GM19023 (cell line): ENCODE measurements around the gene ZNF138.
"Not testable (repeated sequence)": the region's sequence is repeated elsewhere in the genome, so short reads cannot be mapped to it uniquely, and the experiment has no call there.

ENCODE experiments used
- ATAC-seq: cut with Tn5 transposase; IDR thresholded peaks from one replicate; pipeline ENCODE4 v1.9.1; 2021; ENCODE audit warnings: mild to moderate bottlenecking, moderate library complexity; ENCODE audit not compliant: unreplicated experiment

Gene ZNF138

DNA sequence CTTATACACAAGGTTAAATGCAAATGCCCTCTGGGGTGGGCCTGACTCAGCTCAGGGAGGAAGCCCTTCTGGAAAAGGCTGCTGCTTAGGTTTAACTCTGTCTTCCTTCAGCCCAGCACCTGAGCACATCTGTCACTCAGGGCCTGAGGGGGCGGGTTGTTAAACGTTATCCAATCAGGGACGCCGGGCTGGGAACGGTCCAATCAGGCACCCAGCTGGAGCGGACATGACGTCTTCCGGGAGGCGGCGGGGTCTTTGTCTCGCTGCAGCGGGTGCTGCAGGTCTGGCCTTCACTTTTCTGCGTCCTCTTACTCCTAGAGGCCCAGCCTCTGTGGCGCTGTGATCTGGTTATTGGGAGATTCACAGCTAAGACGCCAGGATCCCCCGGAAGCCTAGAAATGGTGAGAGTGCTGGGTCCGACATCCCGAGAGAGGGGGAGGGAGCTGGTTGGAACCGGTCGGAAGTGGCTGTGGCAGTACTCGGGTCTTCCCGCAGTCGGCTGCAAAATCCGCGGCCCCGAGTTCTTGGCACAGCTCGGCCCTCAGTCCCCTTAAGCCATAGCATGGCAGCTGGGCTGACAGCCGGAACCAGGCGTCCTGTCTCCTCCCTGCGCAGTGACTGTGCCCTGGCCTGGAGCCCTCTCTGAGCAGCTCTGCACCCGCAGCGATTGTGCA, at the start of gene ZNF138:
TSS of gene ZNF138 (plus strand) at position 258 of the 674 bp plus-strand sequence. CDS start at position 399, 141 bp downstream.
- ATAC-seq = peak; percentile 100

DNA sequence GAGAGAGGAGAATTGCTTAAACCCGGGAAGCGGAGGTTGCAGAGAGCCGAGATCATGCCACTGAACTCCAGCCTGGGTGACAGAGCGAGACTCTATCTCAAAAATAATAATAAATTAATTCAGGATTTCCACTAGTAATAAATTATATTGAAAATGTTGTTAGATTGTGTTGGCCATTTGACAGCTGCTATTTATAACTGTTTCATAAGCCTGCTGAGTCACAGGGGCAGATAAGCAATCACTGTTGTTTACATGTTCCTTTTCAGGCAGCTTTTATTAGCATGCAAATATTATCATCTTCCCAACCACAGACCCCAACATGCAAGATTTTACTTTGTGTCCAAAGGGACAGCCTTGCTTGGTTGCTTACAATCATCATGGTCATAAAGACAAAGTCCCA, 49.5 kb upstream of the ZNF138 start:
- ATAC-seq = no peak

DNA sequence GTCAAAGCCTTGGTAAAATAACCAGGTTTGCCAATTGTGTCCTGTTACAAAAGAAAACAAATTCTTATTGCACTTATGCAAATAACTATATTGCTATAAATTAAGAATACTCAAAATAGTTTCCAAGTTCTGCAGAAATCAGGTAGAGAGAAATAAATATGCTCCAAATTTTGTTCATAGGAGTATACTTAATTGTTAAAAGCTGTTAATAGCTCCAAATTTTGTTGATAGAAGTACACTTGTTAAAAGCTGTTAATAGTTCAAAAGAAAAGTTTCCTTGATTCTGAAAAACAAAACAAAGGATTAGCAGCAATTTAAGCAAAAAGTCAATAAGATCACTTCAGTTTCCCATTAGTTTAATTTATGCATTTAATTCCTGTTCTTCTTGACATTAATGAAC, 46.4 kb upstream of the ZNF138 start:
- no peak for ATAC-seq

DNA sequence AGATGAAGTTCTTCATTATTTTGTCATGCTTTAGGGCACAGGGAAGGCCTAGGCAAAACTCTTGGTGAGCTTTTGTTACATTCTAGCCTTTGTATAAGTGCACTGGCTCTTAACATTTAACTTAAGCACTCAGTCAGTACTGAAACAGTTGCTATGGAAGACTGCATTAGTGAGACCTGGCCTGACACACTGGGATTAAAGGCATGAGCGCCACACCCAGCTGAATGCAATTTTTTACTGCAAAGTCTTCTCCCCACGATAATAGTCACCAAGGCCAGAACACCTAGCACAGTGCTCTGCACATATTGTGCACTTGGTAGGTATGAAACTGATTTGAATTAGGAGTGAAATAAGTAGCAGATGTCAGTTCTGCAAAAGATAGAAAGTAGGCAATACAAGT, 41.2 kb upstream of the ZNF138 start:
- ATAC-seq = no peak

DNA sequence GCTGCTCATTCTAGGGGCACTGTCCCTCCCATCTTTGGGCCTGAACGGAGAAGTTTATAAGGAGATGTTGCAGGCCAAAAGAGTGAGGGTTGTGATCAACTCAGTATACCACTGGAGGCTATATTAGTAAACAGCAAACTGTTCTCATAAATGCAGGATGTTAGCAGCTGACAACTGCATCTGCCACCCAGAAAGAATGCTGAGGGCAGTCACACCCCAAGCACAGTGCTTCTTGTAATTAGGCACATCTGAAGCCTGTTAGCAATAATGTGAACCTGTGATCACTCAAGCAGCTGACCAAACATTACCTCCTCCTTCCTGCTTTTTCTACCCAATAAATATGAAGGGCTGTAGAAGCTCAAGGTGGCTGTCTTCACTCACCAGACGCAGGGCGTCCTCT, 38.4 kb upstream of the ZNF138 start:
- no peak for ATAC-seq

DNA sequence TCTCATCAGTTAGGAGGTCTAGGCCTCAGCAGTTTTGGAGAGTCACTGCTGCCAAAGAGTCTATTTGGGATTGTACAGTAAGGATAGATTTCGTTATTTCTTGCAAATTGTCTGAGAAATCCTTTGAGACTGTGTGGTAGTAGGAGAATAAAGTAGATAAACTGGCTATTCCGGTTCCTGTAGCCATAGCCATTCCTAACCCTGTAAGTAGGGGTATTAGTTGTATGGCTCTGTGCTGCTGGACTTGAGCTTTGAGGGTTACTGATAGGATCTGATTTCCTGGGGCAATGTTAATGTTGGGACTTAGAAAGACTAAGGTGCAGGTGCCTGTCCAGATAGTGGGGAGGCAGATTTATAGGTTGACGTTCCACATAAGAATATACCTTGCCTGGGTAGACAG, 36.1 kb upstream of the ZNF138 start:
- ATAC-seq = no peak

DNA sequence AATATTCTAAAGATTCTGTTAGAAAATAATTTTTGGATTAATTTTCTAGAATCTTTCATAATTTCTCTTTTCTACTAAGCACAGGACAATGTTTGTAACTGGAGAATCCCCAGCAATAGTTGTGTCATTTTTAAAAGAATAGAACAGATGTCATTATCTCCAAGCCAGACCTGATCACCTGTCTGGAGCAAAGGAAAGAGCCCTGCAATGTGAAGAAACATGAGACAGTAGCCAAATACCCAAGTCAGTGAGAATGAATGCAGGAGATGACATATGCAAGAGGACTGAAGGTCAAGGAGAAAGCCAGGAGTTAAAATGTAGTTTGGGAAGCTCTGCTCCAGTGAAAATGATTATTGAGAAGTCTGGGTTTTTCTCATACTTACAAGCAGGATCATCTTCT, 25.4 kb upstream of the ZNF138 start:
- no peak for ATAC-seq

DNA sequence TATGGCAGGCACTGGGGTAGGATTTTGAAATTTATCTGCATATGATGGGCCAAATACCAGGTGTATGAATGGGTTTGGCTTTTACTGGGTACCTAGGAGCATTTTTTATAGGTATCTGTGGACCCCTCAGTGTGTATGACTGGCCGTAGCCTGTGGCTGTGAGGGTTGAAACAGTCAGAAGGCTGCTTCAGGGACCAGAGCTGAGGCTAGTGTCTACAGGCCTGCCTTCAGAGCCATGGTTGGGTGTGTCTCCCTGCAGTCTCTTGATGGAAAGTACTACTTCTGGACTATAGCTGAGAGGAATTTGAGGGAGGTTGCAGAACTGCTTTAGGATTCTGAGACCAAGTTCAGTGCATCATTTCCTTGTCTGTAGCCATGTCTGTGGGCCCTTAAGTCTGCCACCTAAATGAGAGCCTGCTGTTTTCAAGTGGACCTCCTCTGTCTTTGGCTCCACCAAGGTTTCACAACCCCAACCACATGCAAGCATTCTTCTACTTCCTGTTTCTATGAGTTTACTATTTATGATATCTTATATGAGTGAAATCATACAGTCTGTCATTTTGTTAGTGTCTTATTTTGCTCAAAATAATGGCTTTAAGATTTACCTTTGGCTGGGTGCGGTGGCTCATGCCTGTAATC, 19.9 kb upstream of the ZNF138 start:
- no peak for ATAC-seq

DNA sequence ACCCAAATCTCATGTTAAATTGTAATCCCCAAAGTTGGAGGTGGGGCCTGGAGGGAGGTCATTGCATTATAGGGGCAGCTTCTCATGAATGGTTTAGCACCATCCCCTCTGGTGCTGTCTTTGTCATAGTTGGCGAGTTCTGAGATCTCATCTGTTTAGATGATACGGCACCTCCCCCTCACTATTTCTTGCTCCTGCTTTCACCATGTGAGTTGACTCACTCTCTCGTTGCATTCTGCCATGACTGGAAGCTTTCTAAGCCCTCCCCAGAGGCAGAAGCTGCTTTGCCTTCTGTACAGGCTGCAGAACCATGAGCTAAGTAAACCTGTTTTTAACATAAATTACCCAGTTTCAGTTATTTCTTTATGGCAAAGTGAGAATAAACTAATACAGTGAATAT, 18.9 kb upstream of the ZNF138 start:
- no peak for ATAC-seq

DNA sequence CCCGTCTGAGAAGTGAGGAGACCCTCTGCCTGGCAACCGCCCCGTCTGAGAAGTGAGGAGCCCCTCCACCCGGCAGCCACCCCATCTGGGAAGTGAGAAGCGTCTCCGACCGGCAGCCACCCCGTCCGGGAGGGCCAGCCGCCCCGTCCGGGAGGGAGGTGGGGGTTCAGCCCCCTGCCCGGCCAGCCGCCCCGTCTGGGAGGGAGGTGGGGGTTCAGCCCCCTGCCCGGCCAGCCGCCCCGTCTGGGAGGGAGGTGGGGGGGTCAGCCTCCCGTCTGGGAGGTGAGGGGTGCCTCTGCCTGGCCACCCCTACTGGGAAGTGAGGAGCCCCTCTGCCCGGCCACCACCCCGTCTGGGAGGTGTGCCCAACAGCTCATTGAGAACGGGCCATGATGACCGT, 9.4 kb upstream of the ZNF138 start:
- not testable (repeated sequence) for ATAC-seq

DNA sequence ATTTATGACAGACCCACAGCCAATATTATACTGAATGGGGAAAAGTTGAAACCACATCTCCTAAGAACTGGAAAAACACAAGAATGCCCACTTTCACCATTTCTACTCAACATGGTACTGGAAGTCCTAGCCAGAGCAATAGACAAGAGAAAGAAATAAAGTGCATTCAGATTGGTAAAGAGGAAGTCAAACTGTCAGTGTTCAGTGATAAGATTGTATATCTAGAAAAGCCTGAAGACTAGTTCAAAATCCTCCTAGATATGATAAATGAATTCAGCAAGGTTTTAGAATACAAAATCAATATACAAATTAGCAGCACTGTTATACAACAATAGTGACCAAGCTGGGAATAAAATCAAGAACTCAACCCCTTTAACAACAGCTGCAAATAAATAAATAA, 6.9 kb upstream of the ZNF138 start:
- no peak for ATAC-seq

DNA sequence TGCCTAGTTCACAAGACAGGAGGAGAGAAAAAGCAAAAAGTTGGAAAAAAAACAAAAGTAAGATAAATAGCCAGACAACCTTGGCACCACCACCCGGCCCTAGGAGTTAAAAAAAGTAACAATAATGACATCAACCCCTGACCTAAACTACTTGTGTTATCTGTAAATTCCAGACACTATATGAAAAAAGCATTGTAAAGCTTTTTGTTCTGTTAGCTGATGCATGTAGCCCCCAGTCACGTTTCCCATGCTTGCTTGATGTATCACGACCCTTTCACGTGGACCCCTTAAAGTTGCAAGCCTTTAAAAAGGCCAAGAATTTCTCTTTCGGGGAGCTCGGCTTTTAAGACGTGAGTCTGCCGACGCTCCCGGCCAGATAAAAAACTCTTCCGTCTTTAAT, 5.0 kb upstream of the ZNF138 start:
- ATAC-seq = not testable (repeated sequence)

DNA sequence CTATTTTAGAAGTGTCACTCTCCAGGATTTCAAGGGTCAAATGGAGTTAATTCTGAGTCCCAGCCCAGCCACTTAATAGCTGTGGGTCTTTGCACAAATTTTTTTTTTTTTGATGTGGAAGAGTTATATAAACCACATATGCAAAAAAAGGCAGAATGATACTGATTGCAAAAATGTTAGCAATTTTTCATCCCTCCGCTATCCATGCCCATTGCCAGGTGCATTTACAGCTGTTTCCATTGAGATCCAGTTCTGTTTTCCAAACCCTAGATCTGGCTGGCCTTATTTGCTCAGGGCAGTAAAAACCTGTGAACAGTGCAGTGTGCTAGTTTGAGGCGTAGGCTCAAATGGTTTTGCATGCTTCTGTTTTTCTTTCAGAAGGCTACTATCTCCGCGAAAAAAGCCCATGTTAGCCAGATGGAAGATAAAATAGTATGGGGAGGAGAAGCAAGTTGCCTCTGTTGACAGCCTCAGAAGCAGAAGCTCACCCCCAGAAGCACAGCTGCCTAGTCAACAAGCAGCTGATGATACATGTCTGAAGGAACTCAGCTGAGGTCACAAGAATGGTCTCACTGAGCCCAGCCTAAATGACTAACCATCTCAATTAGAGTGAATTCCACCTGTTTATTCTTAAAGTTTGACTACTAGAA, 997 bp upstream of the ZNF138 start:
- ATAC-seq = no peak

DNA sequence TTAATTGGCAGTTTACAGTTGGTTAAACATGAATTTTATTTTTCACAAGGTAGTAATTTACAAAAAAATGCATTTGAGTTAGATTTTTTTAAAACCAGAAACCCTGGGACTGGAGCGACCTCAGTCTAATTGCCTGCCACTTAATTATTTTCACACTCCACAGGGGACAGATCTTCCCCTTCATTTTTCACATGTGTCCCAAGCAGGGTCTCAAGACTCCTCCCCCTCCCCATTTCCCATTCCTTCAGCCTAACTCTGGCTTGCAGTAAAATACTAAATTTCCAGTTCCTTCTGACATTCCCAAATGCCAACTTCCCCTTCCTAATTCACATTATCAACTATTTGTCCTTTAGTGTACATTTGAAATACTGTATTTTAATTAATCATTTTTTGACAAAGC, 948 bp downstream of the ZNF138 start:
- ATAC-seq = no peak

DNA sequence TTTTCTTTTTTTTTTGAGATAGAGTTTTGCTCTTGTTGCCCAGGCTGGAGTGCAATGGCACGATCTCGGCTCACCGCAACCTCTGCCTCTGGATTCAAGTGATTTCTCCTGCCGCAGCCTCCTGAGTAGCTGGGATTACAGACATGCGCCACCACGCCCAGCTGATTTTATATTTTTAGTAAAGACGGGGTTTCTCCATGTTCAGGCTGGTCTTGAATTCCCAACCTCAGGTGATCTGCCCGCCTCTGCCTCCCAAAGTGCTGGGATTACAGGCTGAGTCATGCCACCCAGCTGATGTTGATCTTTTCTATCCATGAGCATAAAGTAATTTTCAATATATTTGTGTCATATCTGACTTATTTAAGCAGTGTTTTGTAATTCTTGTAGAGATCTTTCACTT, 4.9 kb downstream of the ZNF138 start:
- ATAC-seq = not testable (repeated sequence)

DNA sequence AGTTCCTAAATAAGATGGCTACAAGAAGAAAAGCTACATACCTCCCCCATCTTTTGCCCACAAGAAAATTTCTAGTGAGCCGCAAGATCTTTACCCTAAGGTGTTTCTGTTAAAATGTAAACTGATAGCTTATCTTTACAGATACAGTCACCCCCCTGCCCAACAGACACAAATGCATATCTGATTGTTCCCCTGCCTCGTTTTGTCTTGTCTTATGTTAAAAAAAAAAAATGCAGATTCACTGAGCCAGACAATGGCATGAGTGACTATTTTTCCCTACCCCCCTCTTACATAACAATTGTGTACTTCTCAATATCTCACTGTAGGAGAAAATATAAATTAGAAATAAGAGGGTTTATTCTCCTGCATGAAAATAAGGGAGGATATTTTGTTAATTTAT, 8.5 kb downstream of the ZNF138 start:
- no peak for ATAC-seq

DNA sequence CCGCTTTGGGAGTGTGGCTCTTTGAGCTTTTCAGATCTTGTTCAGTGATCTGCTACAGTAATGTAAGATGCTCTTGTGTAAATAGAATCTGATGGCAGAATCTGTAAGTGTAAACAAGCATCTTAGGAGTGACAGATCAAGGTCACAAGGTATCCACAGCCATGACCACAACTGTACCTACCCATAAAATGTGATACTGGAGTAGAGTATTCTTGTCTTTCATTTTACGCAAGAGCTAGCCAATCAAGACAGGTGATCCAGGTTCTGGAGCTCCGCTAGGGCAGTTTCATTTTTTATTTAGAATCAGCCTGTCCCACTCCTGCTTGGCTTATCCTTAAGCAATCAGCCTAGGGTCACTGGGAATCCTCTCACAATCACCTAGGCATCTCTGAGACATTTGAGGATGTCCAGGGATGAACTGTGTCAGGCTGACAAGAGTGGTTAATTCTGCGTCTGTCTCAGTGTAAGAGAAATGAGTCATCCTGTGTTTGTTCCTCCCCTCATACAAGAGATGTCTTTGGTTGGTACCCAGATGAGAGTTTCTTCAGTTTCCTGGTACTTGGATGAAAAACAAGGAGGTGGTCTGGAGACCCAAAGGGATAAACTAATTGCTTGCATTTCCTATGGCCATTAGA, 13.6 kb downstream of the ZNF138 start:
- no peak for ATAC-seq

DNA sequence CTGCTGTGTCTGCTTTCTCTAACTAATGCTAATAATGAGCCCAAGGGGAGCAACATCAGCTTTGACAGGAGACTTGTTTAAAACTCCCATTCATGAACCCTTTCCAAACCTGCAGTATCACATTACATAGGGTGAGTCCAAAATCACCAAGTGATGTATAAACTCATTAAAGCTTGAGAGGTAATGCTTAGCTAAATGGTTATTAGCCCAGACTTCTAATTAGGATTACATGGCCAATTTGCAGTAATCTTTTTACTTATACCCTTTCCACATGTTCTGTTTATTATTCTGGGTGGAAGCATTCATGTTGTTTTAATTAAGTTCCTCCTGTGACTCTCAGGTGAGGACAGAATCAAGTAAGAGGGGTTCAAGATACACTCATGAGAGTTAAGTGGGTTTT, 17.5 kb downstream of the ZNF138 start:
- ATAC-seq = no peak

DNA sequence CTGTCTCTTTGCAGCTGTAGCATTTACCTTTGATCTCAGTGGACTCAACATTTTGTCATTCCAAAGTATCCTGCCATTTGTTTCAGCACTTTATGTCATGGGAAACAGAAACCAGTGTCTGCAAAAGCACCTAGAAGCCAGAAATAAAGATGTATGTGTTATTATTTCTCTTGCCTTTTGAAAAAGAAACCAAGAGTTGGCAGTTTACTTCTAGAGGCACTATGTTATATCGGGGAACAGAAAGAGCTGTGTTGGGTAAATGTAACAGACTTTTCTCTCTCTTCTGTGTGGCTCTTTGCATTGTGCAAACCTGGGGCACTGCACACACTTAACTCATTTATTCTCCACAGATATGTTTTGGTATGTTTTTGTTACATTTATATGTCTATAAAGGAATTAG, 36.7 kb downstream of the ZNF138 start:
- no peak for ATAC-seq

DNA sequence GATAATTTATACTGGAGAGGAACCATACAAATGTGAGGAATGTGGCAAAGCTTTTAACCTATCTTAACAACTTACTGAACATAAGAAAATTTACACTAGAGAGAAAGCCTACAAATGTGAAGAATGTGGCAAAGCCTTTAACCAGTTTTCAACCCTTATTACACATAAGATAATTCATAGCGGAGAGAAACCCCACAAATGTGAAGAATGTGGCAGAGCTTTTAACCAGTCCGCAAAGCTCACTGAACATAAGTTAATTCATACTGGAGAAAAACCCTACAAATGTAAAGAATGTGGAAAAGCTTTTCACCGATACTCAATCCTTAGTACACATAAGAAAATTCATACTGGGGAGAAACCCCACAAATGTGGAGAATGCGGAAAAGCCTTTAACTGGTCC, 37.9 kb downstream of the ZNF138 start:
- ATAC-seq = no peak

DNA sequence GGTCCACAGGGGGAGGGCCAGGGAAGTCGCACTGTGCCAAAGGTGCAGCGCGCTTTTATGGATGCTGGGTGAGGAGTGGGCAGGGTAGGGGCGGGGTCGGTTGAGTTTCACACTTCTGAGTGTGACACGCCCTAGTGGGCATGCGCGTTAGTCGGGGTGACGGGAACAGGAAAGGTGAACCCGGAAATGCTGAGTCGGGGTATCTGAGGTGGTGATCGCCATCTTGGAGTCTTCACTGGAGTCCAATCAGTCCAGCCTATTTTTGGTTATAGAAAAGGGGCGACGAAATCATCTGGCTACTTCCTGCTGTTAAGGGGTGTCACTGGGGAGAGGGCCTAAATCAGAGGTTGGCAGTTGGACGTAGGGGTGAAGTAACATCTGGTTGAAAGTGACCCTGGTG, 40.8 kb downstream of the ZNF138 start:
- no peak for ATAC-seq

DNA sequence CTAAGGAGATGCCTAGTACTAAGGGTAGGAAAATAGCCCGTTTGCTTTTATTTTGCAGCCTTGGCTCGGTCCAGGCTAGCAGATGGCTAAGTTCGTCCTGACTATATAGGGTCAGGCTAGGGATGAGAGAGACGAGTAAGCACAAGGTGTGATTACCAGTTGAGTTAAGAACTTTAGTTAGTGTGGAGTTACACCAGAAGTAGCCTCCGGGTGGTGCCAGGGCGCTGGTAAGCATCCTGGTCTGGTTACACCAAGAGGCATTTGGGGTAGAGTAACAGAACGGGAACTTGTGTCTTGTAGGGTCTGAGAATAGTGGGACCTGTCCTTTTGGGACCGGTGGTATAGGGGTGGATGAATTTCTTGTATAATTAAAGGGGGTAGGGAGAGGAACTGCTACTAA, 41.6 kb downstream of the ZNF138 start:
- ATAC-seq = not testable (repeated sequence)
